Measurements from ENCODE around the gene FMNL3.
A peak's percentile ranks its signal among the peaks of the same experiment; 100 is the strongest.

- TF ChIP-seq CTCF (conservative IDR thresholded peaks at IDR 0.05) (peak; percentile 92), EZH2 (IDR thresholded peaks at IDR 0.05; ENCODE audit: low read depth) (no peak)
Observed at GRCh38 chr12:49740930-49741881, 34.0 kb upstream of the FMNL3 start, which contains the start of gene TMBIM6.
